ENCODE measurements around the gene OR10D3. TPM values are rescaled to one million over a fixed set of nuclear protein-coding genes. Genes with fewer than 3 reads are reported as not detected.

OR10D3 gene
- total and polyA plus RNA-seq, 2 of the 8 experiments (the other 6 are each of a cell fraction or from before 2014, with no cell fraction given), result not detected

GRCh38 chr11:124172101-124172500 lies 11.0 kb upstream of the OR10D3 start:
- no peak overlapping the region for H3K4me2 ChIP-seq (ENCODE audit: insufficient read depth in 1 of 2, low read depth in 2 of 2, low read length in 2 of 2)
- no peak for TF ChIP-seq RFX5 (IDR thresholded peaks at IDR 0.05; ENCODE audit: borderline replicate concordance, low read depth, low read length)
- no peak for TF ChIP-seq ATF3 (IDR thresholded peaks at IDR 0.05; ENCODE audit: insufficient read depth, low read depth, low read length)
- TF ChIP-seq TCF12 (IDR thresholded peaks at IDR 0.05; ENCODE audit: low read depth, low read length), result no peak
- TF ChIP-seq TEAD4 (IDR thresholded peaks at IDR 0.05; ENCODE audit: low read depth, low read length), result no peak
- no peak for TF ChIP-seq JUN (IDR thresholded peaks at IDR 0.05; ENCODE audit: low read depth, low read length)
- TF ChIP-seq BACH1 (IDR thresholded peaks at IDR 0.05; ENCODE audit: low read length), result no peak
- no peak for TF ChIP-seq SIN3A (conservative IDR thresholded peaks at IDR 0.05 in 1 of 2, IDR thresholded peaks at IDR 0.05 in 1 of 2; ENCODE audit: low read depth in 1 of 2, low read length in 2 of 2)
- TF ChIP-seq MAFK (IDR thresholded peaks at IDR 0.05; ENCODE audit: low read depth, low read length), result no peak
- TF ChIP-seq CEBPB (IDR thresholded peaks at IDR 0.05; ENCODE audit: low read depth, low read length), result no peak
- no peak for TF ChIP-seq SIX5 (IDR thresholded peaks at IDR 0.05; ENCODE audit: low read depth, low read length)
- no peak for TF ChIP-seq CREB1 (IDR thresholded peaks at IDR 0.05)

More at GRCh38 chr11:124172101-124172500, 11.0 kb upstream of the OR10D3 start:
- Histone ChIP-seq H3K18ac (ENCODE audit: extremely low read depth, low read length) (no peak overlapping the region), H3K23me2 (ENCODE audit: low read depth, low read length) (no peaks in the 10 kb centered on the region), H2AFZ (ENCODE audit: low read length) (no peak overlapping the region), H3K14ac (ENCODE audit: insufficient read length) (no peak overlapping the region), H4K8ac (ENCODE audit: extremely low read depth, insufficient read depth, low read length) (no peak overlapping the region), H2AK5ac (ENCODE audit: low read depth, low read length) (no peak overlapping the region), H3K9me3 (ENCODE audit: insufficient read depth in 2 of 2, low read depth in 1 of 2, low read length in 1 of 2) (peaks cover 0 to 9% of the 10 kb centered on the region in 2 experiments; a peak in 1 of 4 replicates), H3K79me1 (ENCODE audit: low read depth, low read length) (no peaks in the 10 kb centered on the region), H3K9ac (replicated peaks in 1 of 4; ENCODE audit: extremely low read depth in 1 of 4, low read depth in 3 of 4, low read length in 3 of 4) (no peak overlapping the region), H3K4ac (replicated peaks; ENCODE audit: insufficient read length, low read depth, low read length) (no peak overlapping the region), H3K36me3 (ENCODE audit: control insufficient read depth in 2 of 4, insufficient read depth in 4 of 4, low read length in 3 of 4) (no peaks in the 10 kb centered on the region), H2BK120ac (replicated peaks; ENCODE audit: low read depth, low read length) (no peak overlapping the region), H3K56ac (replicated peaks; ENCODE audit: insufficient read length, low read depth, low read length) (no peak overlapping the region), H2BK15ac (ENCODE audit: low read length) (no peak overlapping the region), H4K20me1 (replicated peaks in 1 of 2; ENCODE audit: control insufficient read depth in 1 of 2, insufficient read depth in 2 of 2, low read length in 2 of 2) (peaks cover 0 to 1% of the 10 kb centered on the region in 2 experiments), H3K4me1 (replicated peaks in 1 of 4; ENCODE audit: control insufficient read depth in 3 of 4, insufficient read depth in 4 of 4, low read length in 3 of 4) (peaks cover 1 to 4% (median 3%) of the 10 kb centered on the region in 4 experiments; a peak in 3 of 7 replicates), H2BK5ac (ENCODE audit: low read depth, low read length) (no peak overlapping the region), H4K91ac (replicated peaks; ENCODE audit: insufficient read length, low read length) (no peak overlapping the region), H3K79me2 (ENCODE audit: control insufficient read depth in 1 of 2, insufficient read depth in 2 of 2, low read length in 2 of 2) (no peaks in the 10 kb centered on the region), H4K5ac (ENCODE audit: insufficient read length, low read depth, low read length) (no peak overlapping the region), H3K4me3 (ENCODE audit: extremely low read depth in 1 of 4, insufficient read depth in 2 of 4, low read depth in 3 of 4, low read length in 4 of 4) (no peak overlapping the region), H3K27ac (ENCODE audit: low read depth, low read length) (no peak overlapping the region), H2BK12ac (ENCODE audit: low read depth, low read length) (no peak overlapping the region), H2BK20ac (ENCODE audit: low read length) (no peak overlapping the region), H3K27me3 (replicated peaks in 1 of 4; ENCODE audit: control insufficient read depth in 3 of 4, extremely low read depth in 1 of 4, insufficient read depth in 3 of 4, low read length in 3 of 4) (peaks cover 11 to 33% (median 29%) of the 10 kb centered on the region in 4 experiments), H3K23ac (ENCODE audit: insufficient read length) (no peak overlapping the region)
- FAIRE-seq, result no peak
- POLR2A ChIA-PET (ENCODE audit: partially characterized antibody), result no interaction called here
- no peak for DNase-seq (ENCODE audit: low read depth in 1 of 2, low spot score in 2 of 2)
- CTCF ChIA-PET (ENCODE audit: partially characterized antibody), result interaction anchor here (0.6 to 1.9 kb wide), 3 partner anchors 22 to 273 kb away, joined by 3 to 7 read pairs (median 3); no protein-coding TSS in a partner anchor
- WGBS, 2 experiments (ENCODE audit: extremely low coverage in 1 of 2, insufficient coverage in 1 of 2, insufficient read length in 1 of 2, insufficient replicate concordance in 2 of 2, low coverage in 1 of 2, low lambda C conversion rate in 2 of 2, missing lambda C conversion rate in 1 of 2), result 88% methylated on average over 6 of the region's 6 CpGs; no CpG with 5 or more reads in 1 of the 2 experiments
